AG04449 (cell line): ENCODE results near the gene SMG9.
"Not testable (repeated sequence)": the region's sequence is repeated elsewhere in the genome, so short reads cannot be mapped to it uniquely, and the experiment has no call there.

Experiments used
- CTCF ChIA-PET: fragments of 350-600 bp; formaldehyde crosslinking; extraction: SDS; loops from one replicate; lab custom pipeline; 2021; ENCODE audit warnings: antibody characterized with exemption; lab: Yijun Ruan, JAX
- POLR2A ChIA-PET: fragments of 400-600, 350-600 bp; formaldehyde crosslinking; extraction: SDS; loops from one replicate; lab custom pipeline; 2020; ENCODE audit warnings: antibody characterized with exemption, inconsistent platforms; lab: Yijun Ruan, JAX
- DNase-seq: peaks from one replicate; pipeline ENCODE4 v3.0.0-alpha.2; 2010; ENCODE audit warnings: low read depth, low spot score
- H3K4me3 ChIP-seq: 2 replicates; pipeline ENCODE4 v1.5.1; 2011; ENCODE audit warnings: low read depth, mild to moderate bottlenecking, control low read depth, low read length
- TF ChIP-seq, protein P1 (sequence below): IDR thresholded peaks from one replicate; pipeline ENCODE4 v1.5.1; 2011; ENCODE audit warnings: mild to moderate bottlenecking, moderate library complexity, low read length, control low read depth, inconsistent platforms; ENCODE audit not compliant: insufficient read depth; ENCODE audit errors: missing control alignments

The SMG9 gene

DNA sequence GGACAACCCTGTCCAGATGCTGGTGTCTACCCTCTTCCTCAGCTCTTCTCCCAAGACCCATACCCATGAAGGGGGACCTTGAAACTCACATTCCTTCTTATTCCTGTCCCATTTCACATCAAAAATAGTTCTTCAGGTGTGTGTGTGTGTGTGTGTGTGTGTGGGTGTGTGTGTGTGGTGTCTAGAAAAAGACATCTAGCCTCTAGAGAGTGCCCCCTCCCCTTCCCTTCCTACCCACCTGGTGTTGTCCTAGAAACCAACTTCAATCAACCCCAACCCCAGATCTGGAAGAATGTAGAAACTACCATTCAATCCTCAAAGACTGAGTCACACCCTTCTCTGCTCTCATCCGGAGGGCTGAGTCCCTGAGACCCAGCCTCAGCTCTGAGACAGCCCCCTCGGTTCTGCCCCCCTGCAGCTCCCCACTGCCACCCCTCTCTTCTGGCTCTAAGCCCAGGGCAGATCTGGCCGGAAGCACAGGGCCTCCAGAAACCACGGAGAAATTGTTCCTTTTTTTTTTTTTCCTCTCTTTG is 22.5 kb upstream of the SMG9 start:
- CTCF ChIA-PET: interaction anchor here (1.3 to 8.0 kb wide), 5 partner anchors 8 to 40 kb away, joined by 5 to 92 read pairs (median 37); no protein-coding TSS in a partner anchor
- no peak overlapping the region for H3K4me3 ChIP-seq
- POLR2A ChIA-PET: interaction anchor here (1.0 to 2.8 kb wide), 2 partner anchors 12 to 22 kb away, joined by 3 to 10 read pairs; partner anchors contain the start of gene SMG9
- DNase-seq: no peak
- TF ChIP-seq, protein P1, sequence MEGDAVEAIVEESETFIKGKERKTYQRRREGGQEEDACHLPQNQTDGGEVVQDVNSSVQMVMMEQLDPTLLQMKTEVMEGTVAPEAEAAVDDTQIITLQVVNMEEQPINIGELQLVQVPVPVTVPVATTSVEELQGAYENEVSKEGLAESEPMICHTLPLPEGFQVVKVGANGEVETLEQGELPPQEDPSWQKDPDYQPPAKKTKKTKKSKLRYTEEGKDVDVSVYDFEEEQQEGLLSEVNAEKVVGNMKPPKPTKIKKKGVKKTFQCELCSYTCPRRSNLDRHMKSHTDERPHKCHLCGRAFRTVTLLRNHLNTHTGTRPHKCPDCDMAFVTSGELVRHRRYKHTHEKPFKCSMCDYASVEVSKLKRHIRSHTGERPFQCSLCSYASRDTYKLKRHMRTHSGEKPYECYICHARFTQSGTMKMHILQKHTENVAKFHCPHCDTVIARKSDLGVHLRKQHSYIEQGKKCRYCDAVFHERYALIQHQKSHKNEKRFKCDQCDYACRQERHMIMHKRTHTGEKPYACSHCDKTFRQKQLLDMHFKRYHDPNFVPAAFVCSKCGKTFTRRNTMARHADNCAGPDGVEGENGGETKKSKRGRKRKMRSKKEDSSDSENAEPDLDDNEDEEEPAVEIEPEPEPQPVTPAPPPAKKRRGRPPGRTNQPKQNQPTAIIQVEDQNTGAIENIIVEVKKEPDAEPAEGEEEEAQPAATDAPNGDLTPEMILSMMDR: no peak

DNA sequence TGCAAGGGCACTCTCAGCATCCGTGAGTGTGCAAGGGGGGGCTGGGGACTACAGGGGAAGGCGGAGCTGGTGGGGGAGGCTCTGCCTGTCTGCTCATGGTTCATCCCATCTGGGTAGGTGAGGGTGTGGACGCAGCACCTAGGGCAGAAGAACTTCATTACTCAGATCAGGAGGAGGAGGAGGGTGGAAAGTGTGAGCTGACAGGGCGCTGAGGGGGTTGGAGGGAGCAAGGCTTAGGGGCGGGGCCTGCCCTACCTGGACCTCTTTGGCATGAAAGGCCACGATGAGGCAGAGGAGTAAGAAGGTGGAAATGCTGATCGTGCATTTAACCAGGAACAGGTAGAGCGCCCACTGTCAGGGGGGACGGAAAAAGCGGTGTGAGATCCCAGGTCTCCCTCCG is 21.5 kb upstream of the SMG9 start:
- POLR2A ChIA-PET: interaction anchor here (2.8 kb wide), 1 partner anchor 11 kb away, joined by 10 read pairs; no protein-coding TSS in a partner anchor
- TF ChIP-seq, protein P1: no peak
- no peak overlapping the region for H3K4me3 ChIP-seq
- no peak for DNase-seq
- CTCF ChIA-PET: interaction anchor here (1.3 to 8.0 kb wide), 8 partner anchors 9 to 108 kb away, joined by 5 to 92 read pairs (median 21); no protein-coding TSS in a partner anchor

DNA sequence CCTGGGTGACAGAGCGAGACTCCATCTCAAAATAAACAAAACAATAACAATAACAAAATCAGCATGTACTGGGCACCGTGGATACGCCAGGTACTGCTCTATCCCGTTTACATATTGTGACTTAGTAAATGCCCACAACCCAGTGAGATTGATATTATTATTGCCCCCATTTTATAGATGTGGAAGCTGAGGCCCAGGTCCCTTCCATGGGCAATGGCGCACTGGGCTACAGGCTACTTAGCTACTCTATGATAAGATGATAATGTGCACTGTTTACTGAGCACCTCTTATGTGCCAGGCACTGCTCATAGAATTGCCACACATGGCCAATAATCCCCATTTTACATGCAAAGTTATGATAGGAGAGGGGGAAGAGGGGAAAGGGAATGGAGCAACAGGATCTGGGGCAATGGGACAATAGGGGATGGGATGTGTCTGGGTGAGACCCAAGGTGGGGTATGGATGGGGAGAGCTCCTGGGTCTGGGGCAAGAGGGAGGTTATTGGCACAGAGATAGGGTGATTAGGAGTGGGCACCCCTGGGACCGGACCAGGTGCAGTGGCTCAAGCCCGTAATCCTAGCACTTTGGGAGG is 20.6 kb upstream of the SMG9 start:
- DNase-seq: no peak
- POLR2A ChIA-PET: interaction anchor here (1.0 to 1.2 kb wide), 2 partner anchors 20 to 23 kb away, joined by 3 to 4 read pairs; partner anchors contain the start of gene SMG9
- no peak overlapping the region for H3K4me3 ChIP-seq
- CTCF ChIA-PET: interaction anchor here (1.3 to 8.0 kb wide), 10 partner anchors 9 to 107 kb away, joined by 3 to 92 read pairs (median 6); no protein-coding TSS in a partner anchor
- TF ChIP-seq, protein P1: no peak

DNA sequence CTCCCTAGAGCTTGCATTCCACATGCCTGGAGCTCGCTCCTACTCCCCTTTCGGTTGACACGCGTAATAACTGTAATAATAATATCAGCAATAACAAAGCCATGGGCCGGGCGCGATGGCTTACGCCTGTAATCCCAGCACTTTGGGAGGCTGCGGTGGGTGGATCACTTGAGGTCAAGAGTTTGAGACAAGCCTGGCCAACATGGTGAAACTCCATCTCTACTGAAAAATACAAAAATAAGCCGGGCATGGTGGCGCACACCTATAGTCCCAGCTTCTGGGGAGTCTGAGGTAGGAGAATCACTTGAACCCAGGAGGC is 20.1 kb upstream of the SMG9 start:
- not testable (repeated sequence) for H3K4me3 ChIP-seq

DNA sequence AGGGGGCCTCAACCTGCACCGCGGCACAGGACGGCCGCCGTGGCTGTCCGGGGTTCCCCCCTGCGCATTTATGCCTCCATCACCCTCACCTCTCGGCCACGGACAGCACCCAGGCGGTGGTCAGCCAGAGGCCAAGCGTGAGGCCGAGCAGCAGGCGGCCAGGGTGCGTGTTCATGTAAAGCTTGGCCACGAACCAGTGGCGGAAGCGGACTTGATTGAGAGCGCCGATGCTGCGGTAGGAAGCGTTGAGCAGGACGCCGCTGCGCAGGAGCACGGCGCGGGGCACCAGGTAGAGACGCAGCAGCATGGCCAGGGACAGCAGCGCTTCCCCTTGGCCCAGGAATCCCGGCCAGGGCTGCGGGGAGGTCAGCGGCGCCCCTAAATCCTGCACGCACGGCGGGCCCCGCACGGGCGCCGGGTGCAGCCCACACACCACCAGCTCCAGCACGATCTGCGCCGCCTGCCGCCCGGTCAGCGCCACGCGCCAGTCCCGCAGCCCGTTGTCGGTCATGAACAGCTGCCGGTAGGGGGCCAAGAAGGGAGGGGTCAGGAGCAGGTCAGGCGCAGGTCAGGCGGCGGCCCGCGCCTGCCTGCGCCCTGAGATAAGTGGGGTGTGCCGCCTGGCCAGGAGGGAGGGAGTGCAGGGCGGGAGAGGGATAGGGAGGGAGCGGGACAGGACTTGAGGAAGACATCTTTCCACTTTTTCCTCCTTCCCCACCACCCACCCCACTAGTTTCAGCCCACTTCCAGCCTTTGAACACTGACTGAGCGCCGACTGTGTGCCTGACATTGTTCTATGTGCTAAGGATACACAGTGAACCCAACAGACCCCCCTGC is 19.6 kb upstream of the SMG9 start:
- no peak for DNase-seq
- POLR2A ChIA-PET: interaction anchor here (1.0 to 1.2 kb wide), 2 partner anchors 19 to 21 kb away, joined by 3 to 4 read pairs; partner anchors contain the start of gene SMG9
- H3K4me3 ChIP-seq: peak overlapping the region; percentile 32
- CTCF ChIA-PET: interaction anchor here (0.6 to 8.0 kb wide), 14 partner anchors 8 to 106 kb away, joined by 3 to 92 read pairs (median 5); no protein-coding TSS in a partner anchor
- TF ChIP-seq, protein P1: peak; percentile 61

More for the DNA sequence above, 20.1 kb upstream of the SMG9 start:
- DNase-seq: not testable (repeated sequence)
- ChIA-PET POLR2A (interaction anchor here (1.0 to 1.2 kb wide), 2 partner anchors 19 to 22 kb away, joined by 3 to 4 read pairs; partner anchors contain the start of gene SMG9), CTCF (interaction anchor here (0.6 to 8.0 kb wide), 13 partner anchors 8 to 106 kb away, joined by 3 to 92 read pairs (median 5); no protein-coding TSS in a partner anchor)

DNA sequence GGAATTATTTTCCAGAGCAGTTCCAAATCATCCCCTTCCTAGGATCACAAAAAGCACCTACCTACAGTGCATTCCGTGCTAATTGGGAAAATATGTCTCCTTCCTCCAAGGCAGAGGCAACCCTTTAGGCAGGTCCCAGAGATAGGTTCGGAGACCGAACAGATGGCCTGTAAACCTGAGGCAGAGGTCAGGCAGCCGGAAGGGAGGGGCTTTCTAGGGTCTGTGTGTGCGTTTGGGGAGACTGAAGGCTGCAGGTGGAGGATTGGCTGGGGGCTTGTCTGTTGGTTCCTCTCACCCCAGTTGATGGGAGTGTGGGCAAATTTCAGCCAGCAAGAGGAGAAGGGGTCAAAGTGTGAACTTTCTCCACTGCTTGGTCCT is 19.0 kb upstream of the SMG9 start:
- ChIA-PET POLR2A (no interaction called here), CTCF (interaction anchor here (1.0 to 8.0 kb wide), 6 partner anchors 7 to 100 kb away, joined by 3 to 92 read pairs (median 19); no protein-coding TSS in a partner anchor)
- H3K4me3 ChIP-seq: no peak overlapping the region; the same call in 1 of the 2 replicates
- no peak for DNase-seq
- TF ChIP-seq, protein P1: no peak
